Stimulated activated CD8-positive, alpha-beta memory T cell treated with anti-CD3 and anti-CD28 coated beads, Interleukin-12 subunit alpha, Interleukin-12 subunit beta, amount 100 ng/mL, for 24 hours (primary cell): Measurements from ENCODE around the gene ALDH5A1.
A peak's percentile ranks its signal among the peaks of the same experiment; 100 is the strongest.

Source experiments
- DNase-seq: peaks from one replicate; pipeline ENCODE4 v3.0.0-alpha.2; 2020; ENCODE audit errors: extremely low read depth

ALDH5A1 gene

DNA sequence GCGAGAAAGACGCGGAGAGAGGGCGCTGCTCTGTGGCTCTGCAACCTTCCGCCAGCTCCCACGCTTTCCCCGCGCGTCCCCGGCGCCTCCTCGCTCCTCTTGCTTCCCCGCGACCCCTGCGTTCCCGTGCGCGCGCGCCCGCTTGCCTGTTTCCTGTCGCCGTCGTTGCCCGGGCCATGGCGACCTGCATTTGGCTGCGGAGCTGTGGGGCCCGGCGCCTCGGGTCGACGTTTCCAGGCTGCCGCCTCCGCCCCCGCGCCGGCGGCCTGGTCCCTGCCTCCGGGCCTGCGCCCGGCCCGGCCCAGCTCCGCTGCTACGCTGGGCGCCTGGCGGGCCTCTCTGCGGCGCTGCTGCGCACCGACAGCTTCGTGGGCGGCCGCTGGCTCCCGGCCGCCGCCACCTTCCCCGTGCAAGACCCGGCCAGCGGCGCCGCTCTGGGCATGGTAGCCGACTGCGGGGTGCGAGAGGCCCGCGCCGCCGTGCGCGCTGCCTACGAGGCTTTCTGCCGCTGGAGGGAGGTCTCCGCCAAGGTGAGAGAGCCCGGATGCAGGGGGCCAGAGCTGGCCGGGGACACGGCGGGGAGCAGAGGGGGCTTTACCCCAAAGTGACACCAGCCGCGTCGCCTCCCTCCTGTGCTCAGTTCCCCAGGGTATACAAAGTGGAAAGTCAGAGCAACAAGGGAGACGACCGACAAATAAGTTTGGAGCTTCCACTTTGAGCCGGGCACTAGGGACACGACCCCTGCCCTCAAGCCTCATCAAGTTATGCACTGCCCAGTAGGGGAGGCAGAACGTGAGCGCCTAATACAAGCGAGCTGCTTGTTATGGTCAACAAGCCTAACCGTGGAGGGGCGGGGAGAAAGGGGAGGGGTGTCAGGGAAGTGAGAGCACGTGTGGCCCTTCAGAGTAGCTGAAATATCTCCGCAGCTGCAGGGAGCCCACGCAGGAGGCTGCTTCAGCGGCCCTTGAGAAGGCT, at the start of gene ALDH5A1:
TSS of gene ALDH5A1 (plus strand) at position 149 of the 975 bp plus-strand sequence. CDS start at position 177, 28 bp downstream.
- DNase-seq: peak; percentile 57

DNA sequence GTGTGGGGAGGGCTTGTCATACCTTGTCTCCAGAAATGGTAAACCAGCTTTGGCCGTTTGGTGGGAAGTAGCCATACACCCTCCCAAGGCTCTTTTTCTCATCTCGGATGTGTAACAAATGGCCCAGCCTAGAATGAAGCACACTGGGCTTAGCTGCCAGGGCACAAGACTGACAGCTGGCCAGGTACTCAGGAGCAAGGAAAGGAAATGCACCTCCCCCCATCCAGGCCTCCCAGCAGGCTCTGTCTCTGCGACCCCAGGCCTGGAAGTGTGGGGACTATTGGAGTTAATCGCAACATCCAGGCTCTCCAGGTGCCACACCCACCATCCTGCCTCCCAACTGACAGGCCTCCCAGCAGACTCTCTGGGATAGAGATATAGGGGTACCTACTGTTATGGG, 49.1 kb upstream of the ALDH5A1 start:
- no peak for DNase-seq

DNA sequence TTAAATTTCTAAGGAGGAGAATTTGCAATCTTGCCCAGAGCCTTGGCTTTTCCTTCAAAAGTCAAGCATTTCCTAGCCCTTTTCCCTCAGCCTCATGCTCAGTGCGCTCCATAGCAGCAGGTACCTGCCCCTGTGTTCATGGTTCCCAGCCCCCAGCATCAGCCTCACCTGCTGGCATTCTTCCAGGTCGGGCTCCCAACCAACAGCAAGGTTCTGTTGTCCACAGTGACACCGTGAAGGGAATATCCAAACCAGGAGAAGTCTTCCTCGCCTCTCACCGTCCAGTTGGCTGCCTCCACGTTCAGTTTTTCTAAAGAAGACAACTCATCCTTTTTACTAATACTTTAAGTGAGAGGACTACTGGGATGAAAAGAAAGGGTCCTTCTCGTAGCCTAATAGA, 48.1 kb upstream of the ALDH5A1 start:
- no peak for DNase-seq

DNA sequence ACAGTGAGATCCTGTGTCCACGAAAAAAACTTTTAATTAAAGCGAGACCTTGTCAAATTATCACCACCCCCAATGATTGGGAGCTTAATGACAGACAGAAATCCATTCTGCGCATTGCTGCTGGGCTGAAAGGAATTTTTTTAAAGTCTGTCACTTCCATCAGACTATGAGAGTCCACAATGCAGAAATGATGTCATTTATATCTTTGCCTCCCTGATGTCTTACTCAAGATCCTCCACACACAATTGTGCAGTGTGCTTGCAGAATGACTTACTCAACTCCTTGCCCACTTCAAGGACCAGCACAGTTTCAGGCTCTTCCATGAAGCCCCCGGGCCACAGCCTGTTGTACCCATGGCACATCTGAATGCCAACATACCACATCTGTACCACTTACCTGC, 46.4 kb upstream of the ALDH5A1 start:
- DNase-seq: no peak

DNA sequence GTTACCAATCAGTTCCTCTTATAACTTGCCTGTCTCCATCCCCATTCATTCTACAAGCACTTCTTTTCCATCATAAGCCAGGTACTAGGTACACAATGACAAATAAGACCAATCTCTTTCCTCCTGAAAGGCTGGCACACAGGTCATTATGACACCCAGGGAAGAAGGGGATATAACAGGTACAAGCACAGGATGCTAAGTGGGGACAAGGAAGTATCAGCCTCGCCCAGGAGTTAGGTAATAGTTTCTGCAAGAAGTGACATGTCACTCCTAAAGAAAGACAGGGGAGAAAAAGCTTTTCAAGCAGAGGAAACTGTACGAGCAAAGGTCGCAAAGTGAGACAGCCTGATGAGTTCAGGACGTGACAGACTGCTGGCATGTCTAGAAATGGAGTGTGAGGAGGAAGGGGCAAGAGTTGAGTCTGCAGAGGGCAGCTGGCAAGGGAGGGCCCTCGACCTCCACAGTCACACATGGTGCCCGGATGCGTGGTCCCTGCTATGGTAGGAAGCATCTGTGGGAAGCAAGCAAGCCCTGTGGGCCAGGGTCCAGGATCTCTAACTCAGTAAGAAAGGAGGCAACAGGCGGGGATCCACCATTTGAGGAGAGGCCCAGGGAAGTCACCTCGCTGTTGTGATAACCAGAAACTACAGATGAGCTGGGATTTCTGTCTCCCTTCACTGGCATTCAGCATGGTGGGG, 45.8 kb upstream of the ALDH5A1 start:
- no peak for DNase-seq

DNA sequence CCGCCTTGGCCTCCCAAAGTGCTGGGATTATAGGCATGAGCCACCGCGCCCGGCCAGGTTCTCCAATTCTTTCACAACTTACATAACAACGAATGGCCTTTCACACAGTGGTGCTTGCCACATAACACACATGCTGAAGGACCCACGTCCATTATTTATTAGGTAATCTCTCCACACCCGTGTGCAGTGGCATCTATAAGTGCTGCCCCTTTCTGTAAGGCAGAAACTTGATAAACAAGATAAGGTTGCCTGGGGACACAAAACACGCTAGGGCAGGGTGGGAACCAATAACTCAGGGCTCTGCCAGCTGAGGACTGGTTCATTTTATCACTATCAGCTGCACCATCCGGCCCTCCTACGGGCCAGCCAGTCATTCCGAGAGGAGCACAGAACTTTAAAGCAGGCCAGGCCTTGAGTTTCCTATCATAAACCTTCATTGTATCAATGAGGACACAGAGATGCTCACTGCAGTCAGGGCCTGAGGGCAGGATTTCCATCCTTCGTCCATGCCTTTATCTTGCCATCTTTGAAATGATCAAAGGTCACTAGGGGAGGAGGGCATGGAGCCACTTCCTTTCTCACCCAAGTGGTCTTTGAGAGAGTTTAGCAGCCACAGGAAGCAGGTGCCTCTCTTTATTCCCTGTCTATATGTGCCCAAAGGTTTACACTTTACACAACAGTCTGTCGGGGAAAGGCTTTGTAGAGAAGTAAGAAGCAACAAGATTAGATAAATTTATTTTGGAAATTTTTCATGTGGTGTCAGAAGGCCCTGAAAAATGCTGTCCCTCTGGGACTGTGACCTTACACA, 43.0 kb upstream of the ALDH5A1 start:
- DNase-seq: no peak

DNA sequence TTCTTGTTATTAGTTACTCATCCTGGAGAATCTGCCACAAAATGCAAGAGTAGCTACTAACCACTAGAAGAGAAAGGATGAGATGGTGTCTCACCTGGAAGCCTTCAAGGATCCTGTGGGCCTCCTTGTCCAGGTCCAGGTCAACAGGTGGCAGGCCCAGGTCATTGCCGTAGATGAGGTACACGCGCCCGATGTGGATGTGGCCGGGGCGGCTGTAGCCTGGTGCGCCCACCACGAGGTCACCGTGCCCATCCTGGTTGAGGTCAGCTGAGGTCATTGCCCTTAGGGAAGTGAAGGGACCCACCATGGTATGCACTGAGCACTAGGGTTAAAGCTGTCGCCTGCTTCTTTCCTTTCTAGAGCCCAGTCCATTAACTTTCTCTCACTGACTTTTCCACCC, 40.8 kb upstream of the ALDH5A1 start:
- DNase-seq: no peak

DNA sequence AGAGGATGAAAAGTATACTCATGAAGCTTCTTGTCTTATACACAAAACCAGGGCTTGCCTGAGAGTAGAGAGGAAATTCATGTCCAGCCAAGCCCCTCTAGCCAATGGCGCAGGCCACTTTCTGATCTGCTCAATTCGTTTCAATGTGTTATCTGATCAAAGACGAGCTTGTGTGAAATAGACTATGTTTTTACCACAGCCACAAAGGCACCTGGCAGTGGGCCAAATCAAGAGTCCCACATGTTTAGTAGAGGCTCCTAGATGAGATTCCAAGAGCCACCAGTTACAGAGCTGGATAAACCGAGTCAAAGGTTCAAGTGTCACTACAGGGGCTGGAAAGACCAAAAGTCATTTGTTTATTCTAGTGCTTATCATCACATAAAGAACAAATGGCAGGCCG, 40.3 kb upstream of the ALDH5A1 start:
- DNase-seq: no peak

DNA sequence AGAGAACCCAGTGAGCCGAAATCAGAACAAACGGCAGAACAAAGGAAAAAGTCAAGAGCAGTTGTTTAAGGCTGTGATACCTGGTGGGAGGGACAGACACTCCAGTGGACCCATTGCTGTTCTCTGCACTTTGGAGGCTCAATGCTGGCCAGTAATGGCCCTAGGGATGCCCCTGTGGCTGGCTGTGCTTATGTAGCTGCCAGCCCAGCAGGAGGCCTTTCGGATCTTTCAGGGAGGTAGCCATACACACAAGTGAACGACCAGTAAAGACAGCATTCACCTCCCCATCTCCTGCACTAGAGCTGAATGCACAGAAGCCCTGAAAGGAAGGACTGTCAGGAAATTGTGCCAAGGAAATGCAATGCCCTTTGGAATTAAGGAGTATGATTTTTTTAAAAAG, 39.7 kb upstream of the ALDH5A1 start:
- DNase-seq: no peak

DNA sequence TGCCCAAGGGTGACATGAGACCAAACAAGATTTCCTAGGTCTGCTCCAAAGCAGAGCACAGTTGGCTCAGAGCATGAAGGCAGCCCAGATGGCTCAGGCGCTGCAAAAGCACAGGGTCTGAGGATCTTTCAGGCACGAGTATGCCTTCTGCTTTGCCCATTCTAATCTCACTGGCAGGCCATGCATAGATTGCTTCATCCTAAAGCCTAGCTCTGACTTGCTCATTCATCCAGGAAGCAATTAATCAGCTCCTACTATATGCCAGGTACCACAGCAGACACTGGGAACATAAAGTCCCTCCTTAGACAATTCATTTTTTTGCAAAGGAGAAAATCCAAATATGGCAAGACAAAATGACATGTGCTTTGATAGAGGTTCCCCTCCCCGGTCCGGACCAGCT, 36.6 kb upstream of the ALDH5A1 start:
- no peak for DNase-seq

DNA sequence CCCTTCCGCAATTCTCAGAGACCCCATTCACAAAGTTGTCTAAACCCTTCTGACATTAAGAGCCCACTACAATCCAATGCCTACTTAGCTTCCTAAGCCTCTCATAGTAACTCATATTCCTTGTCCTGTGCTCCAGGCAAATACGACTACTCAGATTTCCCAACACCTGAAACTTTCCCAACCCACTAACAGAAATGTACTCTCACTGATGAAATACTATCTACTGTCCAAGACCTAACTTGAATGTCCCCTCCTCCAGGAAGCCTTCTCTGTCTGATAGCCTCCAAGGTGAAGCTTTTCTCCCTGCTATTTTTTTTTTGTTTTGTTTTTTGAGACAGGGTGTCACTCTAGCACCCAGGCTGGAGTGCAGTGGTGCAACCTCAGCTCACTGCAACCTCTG, 35.8 kb upstream of the ALDH5A1 start:
- DNase-seq: no peak

DNA sequence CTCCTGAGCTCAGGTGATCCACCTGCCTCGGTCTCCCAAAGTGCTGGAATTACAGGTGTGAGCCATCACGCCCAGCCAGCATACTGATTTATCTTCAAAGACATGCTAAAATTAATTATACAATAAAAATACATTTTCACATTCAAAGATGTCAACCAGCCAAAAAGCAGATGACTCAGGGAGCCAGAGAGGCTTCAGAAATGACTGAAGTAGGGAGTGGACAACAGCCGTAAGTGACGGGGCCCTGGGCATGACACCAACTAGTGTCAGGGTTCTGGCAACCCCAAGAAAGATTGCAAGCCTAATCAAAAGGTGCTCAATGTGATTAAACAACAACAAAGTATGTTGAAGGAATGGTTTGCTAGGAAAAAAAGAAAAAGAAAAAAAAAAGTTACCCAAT, 33.8 kb upstream of the ALDH5A1 start:
- DNase-seq: no peak

DNA sequence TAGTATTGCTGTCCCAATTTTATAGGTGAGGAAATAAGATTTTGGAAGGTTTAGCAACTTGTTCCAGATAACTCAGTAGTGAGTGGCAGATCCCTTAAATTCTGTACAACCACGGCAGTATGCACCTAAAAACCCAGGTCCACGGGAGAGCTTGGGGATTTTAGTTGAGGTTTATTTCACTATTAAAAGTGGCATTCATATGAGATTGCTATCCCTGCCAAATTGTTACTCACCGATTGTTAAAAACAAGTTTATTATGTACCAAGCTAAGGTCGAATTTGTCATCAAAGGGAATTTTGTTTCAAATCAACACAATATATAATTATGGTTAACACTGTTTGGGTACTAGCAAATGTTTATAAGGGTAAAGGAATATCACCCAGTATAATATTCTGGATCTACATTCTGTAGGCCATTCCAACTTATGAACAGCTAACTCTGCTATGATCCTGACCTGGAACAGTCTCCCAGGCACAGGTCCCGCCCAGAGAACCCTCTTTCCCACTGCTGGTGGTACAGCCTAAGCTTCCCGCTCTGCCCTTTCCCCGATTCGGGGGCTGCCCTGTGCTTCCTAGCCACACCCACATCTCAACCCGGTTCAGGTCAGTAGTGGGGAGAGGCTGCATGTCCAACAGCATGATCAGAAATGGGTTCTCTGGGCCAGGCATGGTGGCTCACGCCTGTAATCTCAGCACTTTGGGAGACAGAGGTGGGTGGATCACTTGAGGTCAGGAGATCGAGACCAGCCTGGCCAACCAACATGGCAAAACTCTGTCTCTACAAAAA, 30.3 kb upstream of the ALDH5A1 start:
- no peak for DNase-seq

DNA sequence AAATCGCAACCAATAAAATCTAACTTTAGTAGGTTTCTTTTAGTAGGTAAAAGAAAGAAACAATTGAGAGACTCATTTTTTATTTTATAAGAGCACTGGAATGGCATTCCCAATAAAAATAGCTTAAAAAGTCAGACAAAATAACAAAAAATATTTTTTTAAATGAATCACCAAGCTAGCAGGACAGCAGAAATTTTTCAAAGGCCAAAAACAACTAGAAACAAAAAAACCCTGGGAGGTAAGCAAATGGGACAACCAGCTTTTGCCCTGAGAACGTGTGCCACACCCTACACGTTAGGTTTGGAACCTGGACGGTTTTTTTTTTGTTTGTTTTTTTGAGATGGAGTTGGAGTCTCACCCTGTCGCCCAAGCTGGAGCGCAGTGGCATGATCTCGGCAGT, 25.0 kb upstream of the ALDH5A1 start:
- DNase-seq: no peak

DNA sequence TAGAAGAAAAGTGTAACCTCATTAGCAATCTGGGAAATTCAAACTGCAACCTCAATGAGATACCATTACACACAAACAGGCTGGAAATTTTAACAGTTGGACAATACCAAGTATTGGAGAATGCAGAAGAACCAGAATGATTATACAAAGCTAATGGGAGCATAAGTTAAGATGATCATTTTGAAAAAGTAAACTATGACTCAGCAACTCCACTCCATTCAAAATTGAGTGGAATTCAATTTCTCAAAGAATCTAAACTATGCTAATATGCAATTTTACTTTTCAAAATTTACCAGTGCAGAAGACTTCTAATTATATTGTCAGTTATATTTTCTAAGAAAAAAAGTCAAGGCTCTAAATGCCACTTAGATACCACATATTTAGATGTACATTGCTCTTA, 22.6 kb upstream of the ALDH5A1 start:
- DNase-seq: no peak

DNA sequence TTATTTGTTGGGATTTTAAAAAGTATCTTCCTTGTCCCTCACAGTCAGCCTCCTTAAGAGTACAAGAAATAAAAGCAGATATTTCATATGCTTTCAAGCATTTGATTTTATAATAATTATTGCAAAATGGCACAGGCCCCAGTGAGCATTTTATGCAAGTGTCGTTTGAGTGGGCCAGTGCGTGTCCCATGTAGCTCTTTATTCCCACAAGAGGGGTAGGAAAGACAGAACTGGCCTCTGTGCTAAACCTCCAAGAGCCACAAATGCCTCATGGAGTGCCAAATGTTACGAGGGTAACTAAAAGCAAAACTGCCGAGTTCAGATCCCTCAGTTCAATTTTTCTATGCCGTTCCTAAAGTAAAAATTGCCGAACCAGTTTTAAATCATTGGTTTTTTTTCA, 18.1 kb upstream of the ALDH5A1 start:
- no peak for DNase-seq

DNA sequence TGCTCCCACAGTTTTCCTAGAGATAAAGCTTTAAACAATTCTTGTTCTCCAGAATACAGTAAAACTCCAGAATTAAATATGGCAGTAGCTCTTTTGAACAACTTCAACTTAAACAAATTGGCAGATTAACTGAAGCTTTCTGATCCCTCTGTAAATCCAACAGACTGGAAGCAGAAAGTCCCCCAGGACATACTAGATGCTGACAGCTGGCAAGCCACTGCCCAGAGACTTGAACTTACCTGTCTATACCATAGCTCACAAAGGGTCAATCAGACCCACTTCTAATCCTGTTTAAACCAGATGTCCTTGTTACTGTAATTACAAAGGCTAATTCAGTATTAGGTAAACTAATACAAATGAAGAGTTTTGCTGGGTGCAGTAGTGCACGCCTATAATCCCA, 17.7 kb upstream of the ALDH5A1 start:
- no peak for DNase-seq

DNA sequence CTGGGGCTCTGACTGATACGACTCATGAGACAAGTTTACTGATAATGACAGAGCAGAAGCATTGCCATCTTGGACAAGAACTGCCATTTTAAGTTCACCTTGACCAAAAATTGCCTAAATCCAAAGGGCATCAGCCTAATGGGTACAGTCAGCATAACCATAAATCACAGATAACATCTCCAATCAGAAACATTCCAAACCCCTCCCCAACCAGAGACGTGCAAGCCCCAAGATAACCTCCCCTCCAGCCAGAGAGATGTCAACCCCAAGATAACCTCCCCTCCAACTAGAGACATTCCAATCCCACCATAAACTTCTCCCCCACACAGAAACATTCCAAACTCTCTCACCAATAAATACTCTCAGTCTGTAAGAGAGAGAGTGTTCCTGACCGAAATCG, 15.9 kb upstream of the ALDH5A1 start:
- no peak for DNase-seq

DNA sequence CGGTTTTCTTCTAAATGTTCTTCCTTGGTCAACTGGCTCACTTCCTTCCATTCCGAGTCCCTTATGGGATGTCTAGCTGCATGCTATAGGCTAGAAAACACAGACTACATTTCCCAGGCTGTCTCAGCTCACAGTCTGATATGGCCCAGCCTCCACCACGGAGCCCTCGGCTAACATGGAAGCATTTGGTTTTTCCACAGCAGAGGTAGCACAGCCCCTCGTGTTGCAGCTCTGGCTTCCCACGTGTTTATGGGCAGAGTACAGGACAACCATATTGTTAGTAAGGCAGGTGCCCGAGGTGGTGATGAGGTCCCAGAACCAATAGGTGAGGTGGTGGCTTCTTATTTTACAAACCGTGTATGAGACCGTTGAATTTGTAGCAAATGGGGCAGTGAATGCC, 14.1 kb upstream of the ALDH5A1 start:
- no peak for DNase-seq

DNA sequence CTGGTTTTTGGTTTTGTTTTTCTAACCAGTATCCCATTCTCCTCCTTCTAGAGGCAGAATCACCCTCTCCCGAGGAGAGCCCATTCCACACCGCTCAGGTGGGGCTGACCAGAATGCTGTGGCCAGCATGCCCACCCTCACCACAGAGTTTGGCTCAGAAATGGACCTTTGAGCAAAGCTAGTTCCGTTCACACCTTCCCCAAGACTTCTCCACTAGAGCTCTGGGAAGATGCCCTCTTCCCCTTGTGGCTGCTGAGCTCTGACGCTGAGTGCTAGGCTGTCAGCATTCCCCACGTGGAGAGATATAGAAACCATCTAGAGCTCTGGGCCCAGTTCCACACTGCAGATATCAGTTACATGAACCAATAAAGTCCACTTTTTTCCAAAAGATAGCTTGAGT, 13.3 kb upstream of the ALDH5A1 start:
- DNase-seq: no peak

DNA sequence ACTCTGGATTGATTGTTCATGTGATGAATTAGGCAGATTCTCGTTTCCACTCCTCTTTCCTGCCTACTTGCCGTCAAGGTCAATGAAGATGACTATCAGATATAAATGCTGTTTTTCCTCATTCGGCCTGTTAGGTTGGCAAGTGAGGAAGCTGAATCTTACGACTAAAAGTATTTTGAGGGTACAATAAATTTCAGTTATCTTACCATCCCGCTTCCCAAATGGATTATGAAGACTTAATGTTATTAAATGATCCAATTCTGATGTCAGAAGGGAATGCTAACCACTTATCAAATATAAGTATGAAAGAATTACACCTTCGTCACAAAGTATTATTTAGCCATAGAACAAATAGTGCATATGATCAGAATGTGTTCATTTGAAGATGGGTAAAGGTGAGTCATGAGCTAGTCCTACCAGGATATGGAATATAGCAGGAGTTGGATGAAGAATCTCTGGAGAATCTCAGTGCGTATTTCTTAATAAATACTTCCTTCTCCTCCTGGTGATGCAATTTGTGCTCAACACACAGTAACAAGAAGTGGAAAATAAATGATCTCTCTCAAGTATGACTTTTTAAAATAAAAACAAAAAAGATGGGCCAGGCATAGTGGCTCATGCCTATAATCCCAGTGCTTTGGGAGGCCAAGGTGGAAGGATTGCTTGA, 10.0 kb upstream of the ALDH5A1 start:
- DNase-seq: no peak
